ENCODE data around the gene BET1. TPM values are rescaled to one million over a fixed set of nuclear protein-coding genes. Genes with fewer than 3 reads are reported as not detected.

BET1 gene
- total RNA-seq, 1 experiment from 2014 or later = 17.2 TPM

GRCh38 chr7:94022550-94022949 lies 18.4 kb upstream of the BET1 start:
- no peaks in the 10 kb centered on the region for H3K36me3 ChIP-seq (ENCODE audit: control insufficient read depth in 1 of 2, insufficient read depth in 2 of 2, low read length in 2 of 2)
- no peak overlapping the region for H3K9ac ChIP-seq (ENCODE audit: low read length)
- no peaks in the 10 kb centered on the region for H3K4me1 ChIP-seq (ENCODE audit: control insufficient read depth in 1 of 2, insufficient read depth in 2 of 2, low read length in 2 of 2)
- H3K79me2 ChIP-seq (ENCODE audit: insufficient read depth, low read length) = no peaks in the 10 kb centered on the region
- POLR2A ChIA-PET = no interaction called here
- H3K4me3 ChIP-seq (replicated peaks in 1 of 2; ENCODE audit: low read depth in 1 of 2, low read length in 2 of 2) = no peak overlapping the region
- H3K9me2 ChIP-seq (ENCODE audit: insufficient read depth) = no peaks in the 10 kb centered on the region
- TF ChIP-seq RAD21 (IDR thresholded peaks at IDR 0.05; ENCODE audit: low read depth) (no peak), CTCF (IDR thresholded peaks at IDR 0.05 in 2 of 3, conservative IDR thresholded peaks at IDR 0.05 in 1 of 3; ENCODE audit: borderline replicate concordance in 1 of 3, insufficient read depth in 1 of 3, low read depth in 2 of 3, low read length in 2 of 3) (no peak), REST (IDR thresholded peaks at IDR 0.05; ENCODE audit: low read depth) (no peak), POLR2A (IDR thresholded peaks at IDR 0.05; ENCODE audit: borderline replicate concordance, extremely low read depth, insufficient read depth, insufficient read length) (no peak), JUND (IDR thresholded peaks at IDR 0.05) (no peak), CBX3 (IDR thresholded peaks at IDR 0.05; ENCODE audit: low read depth) (no peak), POLR2AphosphoS5 (IDR thresholded peaks at IDR 0.05; ENCODE audit: low read depth, low read length) (no peak), EZH2phosphoT487 (IDR thresholded peaks at IDR 0.05; ENCODE audit: borderline replicate concordance) (no peak), EZH2 (IDR thresholded peaks at IDR 0.05) (no peak), SIN3A (IDR thresholded peaks at IDR 0.05; ENCODE audit: low read depth) (no peak), ATF3 (IDR thresholded peaks at IDR 0.05) (no peak), ZFX (IDR thresholded peaks at IDR 0.05) (no peak), MAX (IDR thresholded peaks at IDR 0.05) (no peak), ZNF274 (IDR thresholded peaks at IDR 0.05; ENCODE audit: low read depth, low read length) (no peak), FOSL1 (IDR thresholded peaks at IDR 0.05; ENCODE audit: low read depth) (no peak), CEBPB (IDR thresholded peaks at IDR 0.05; ENCODE audit: low read depth) (no peak), ELF1 (IDR thresholded peaks at IDR 0.05; ENCODE audit: borderline replicate concordance, low read depth) (no peak), EGR1 (IDR thresholded peaks at IDR 0.05; ENCODE audit: low read depth) (no peak), TCF7L2 (IDR thresholded peaks at IDR 0.05; ENCODE audit: borderline replicate concordance, extremely low read depth, insufficient read depth, insufficient read length) (no peak)
- no peak overlapping the region for H3K27ac ChIP-seq (ENCODE audit: low read depth, low read length)
- RAD21 ChIA-PET (ENCODE audit: low non-redundant PET in 1 of 2, low total read pairs in 2 of 2, uncharacterized antibody in 2 of 2, unreplicated experiment in 2 of 2) = no interaction called here
- no peak for ATAC-seq
- H4K20me1 ChIP-seq (ENCODE audit: insufficient read depth) = no peaks in the 10 kb centered on the region
- CTCF ChIA-PET = no interaction called here
- H3K27me3 ChIP-seq (ENCODE audit: insufficient read depth, low read length) = 0 out of 2 replicates have a peak, but pooled peaks cover 3% of the 10 kb centered on the region
- intact Hi-C loops (cut with micrococcal nuclease) = no loop called here
- H3K9me3 ChIP-seq (ENCODE audit: control insufficient read depth in 1 of 2, insufficient read depth in 1 of 2, low read depth in 1 of 2, low read length in 2 of 2) = no peaks in the 10 kb centered on the region
- H2AFZ ChIP-seq (ENCODE audit: low read depth, low read length, poor library complexity, severe bottlenecking) = no peak overlapping the region
- no peak overlapping the region for H3K4me2 ChIP-seq (ENCODE audit: low read length)
- no peak for DNase-seq (ENCODE audit: low read depth, low spot score)
- no TSS peak for BruUV-seq (replicated peaks)

All from HCT116 (cell line).